CD4-positive, CD25-positive, alpha-beta regulatory T cell (primary cell): ENCODE results near the gene TCEA2. TPM values are rescaled to one million over a fixed set of nuclear protein-coding genes. Genes with fewer than 3 reads are reported as not detected.

Source experiments
- ATAC-seq, 2 donors: fragments of 150-1000 bp; cut with Tn5 transposase; one replicate each; pipeline ENCODE4 v1.10.0; 2021; ENCODE audit warnings: low read depth in 2 of 2, moderate number of reproducible peaks in 2 of 2, moderate library complexity in 1 of 2
- DNase-seq, 3 donors: peaks; one replicate each; pipeline versions ENCODE4 v3.0.0 to v3.0.0-alpha.2; 2012 to 2022; ENCODE audit warnings: mixed read lengths in 1 of 3
- H3K27ac ChIP-seq: one replicate; pipeline ENCODE4 v1.7.0; 2013; ENCODE audit warnings: mild to moderate bottlenecking, low read length; ENCODE audit not compliant: insufficient read depth, poor library complexity, severe bottlenecking
- H3K27me3 ChIP-seq: one replicate; pipeline ENCODE4 v1.7.0; 2013; ENCODE audit warnings: low read length; ENCODE audit not compliant: control insufficient read depth, insufficient read depth
- H3K36me3 ChIP-seq: one replicate; pipeline ENCODE4 v1.7.0; 2013; ENCODE audit warnings: mild to moderate bottlenecking, low read length, moderate library complexity; ENCODE audit not compliant: control insufficient read depth, insufficient read depth
- H3K4me1 ChIP-seq: 2 replicates; pipeline ENCODE4 v1.7.0; 2013; ENCODE audit warnings: mild to moderate bottlenecking, low read length; ENCODE audit not compliant: insufficient read depth, control insufficient read depth, poor library complexity, severe bottlenecking
- H3K4me3 ChIP-seq: one replicate; pipeline ENCODE4 v1.7.0; 2013; ENCODE audit warnings: low read depth, mild to moderate bottlenecking, low read length, moderate library complexity
- H3K9me3 ChIP-seq, 2 experiments: 1 replicate in 1 of 2; 2 replicates in 1 of 2; pipeline ENCODE4 v1.7.0; 2013; ENCODE audit warnings: low read length in 2 of 2, mild to moderate bottlenecking in 1 of 2, moderate library complexity in 1 of 2; ENCODE audit not compliant: control insufficient read depth in 2 of 2
- H3K27ac Mint-ChIP-seq, 3 donors: one replicate each; pipeline ENCODE4 v1.8.0; 2020 to 2022; ENCODE audit warnings: mild to moderate bottlenecking in 3 of 3, mixed read lengths in 3 of 3, moderate library complexity in 2 of 3
- H3K27me3 Mint-ChIP-seq: one replicate; pipeline ENCODE4 v1.8.0; 2022; ENCODE audit warnings: mild to moderate bottlenecking, mixed read lengths
- H3K36me3 Mint-ChIP-seq: one replicate; pipeline ENCODE4 v1.8.0; 2020; ENCODE audit warnings: mixed read lengths
- H3K4me1 Mint-ChIP-seq, 4 donors: one replicate each; pipeline ENCODE4 v1.8.0; 2020 to 2022; ENCODE audit warnings: mixed read lengths in 4 of 4, mild to moderate bottlenecking in 1 of 4
- H3K4me3 Mint-ChIP-seq, 4 donors: one replicate each; pipeline ENCODE4 v1.8.0; 2020 to 2022; ENCODE audit warnings: mild to moderate bottlenecking in 4 of 4, mixed read lengths in 4 of 4, moderate library complexity in 3 of 4
- H3K9me3 Mint-ChIP-seq, 7 donors: one replicate each; pipeline ENCODE4 v1.8.0; 2020 to 2022; ENCODE audit warnings: mixed read lengths in 7 of 7, mild to moderate bottlenecking in 3 of 7, moderate library complexity in 2 of 7
- polyA plus RNA-seq, 4 donors: library from polyadenylated mRNA; unstranded; fragments of 300-500 nt; fragmentation: Illumina TruSeq; gene quantifications; one replicate each; pipeline ENCODE4 v1.2.3, GENCODE V29; 2021
- total RNA-seq: library from RNA; stranded (reverse); gene quantifications from one replicate; pipeline ENCODE4 v1.2.3, GENCODE V29; 2022

TCEA2 gene
- total and polyA plus RNA-seq, 5 donors from 2014 or later = 17.7 to 27.1 (median 23.2) TPM

- Mint-ChIP-seq H3K4me1 (peaks cover 0 to 39% (median 0%) of the 10 kb centered on the region in 4 donors), H3K36me3 (peaks cover 3% of the 10 kb centered on the region), H3K27ac (peak overlapping the region in 1 of 3 donors; percentile 63), H3K9me3 (no peaks in the 10 kb centered on the region), H3K27me3 (no peaks in the 10 kb centered on the region), H3K4me3 (peak overlapping the region in 1 of 4 donors; percentile 15)
- DNase-seq (no peak), ATAC-seq (no peak)
- H3K9me3 ChIP-seq = no peaks in the 10 kb centered on the region
- H3K4me3 ChIP-seq = no peak overlapping the region
- no peaks in the 10 kb centered on the region for H3K27me3 ChIP-seq
- H3K4me1 ChIP-seq = peaks cover 20% of the 10 kb centered on the region
- no peak overlapping the region for H3K27ac ChIP-seq
- H3K36me3 ChIP-seq = peaks cover 20% of the 10 kb centered on the region
These were observed 8.6 kb downstream of the TCEA2 start for GRCh38 chr20:64071341-64072332.

- Histone ChIP-seq H3K27me3 (no peaks in the 10 kb centered on the region), H3K9me3 (no peaks in the 10 kb centered on the region), H3K27ac (no peak overlapping the region), H3K4me1 (peaks cover 23% of the 10 kb centered on the region), H3K36me3 (peaks cover 20% of the 10 kb centered on the region), H3K4me3 (no peak overlapping the region)
- Mint-ChIP-seq H3K4me3 (no peak overlapping the region), H3K27me3 (no peaks in the 10 kb centered on the region), H3K36me3 (peaks cover 3% of the 10 kb centered on the region), H3K9me3 (no peaks in the 10 kb centered on the region), H3K27ac (no peak overlapping the region), H3K4me1 (peaks cover 0 to 33% (median under 1%) of the 10 kb centered on the region in 4 donors)
- ATAC-seq (no peak), DNase-seq (no peak)
These were observed 9.6 kb downstream of the TCEA2 start for GRCh38 chr20:64072498-64073063.

DNA sequence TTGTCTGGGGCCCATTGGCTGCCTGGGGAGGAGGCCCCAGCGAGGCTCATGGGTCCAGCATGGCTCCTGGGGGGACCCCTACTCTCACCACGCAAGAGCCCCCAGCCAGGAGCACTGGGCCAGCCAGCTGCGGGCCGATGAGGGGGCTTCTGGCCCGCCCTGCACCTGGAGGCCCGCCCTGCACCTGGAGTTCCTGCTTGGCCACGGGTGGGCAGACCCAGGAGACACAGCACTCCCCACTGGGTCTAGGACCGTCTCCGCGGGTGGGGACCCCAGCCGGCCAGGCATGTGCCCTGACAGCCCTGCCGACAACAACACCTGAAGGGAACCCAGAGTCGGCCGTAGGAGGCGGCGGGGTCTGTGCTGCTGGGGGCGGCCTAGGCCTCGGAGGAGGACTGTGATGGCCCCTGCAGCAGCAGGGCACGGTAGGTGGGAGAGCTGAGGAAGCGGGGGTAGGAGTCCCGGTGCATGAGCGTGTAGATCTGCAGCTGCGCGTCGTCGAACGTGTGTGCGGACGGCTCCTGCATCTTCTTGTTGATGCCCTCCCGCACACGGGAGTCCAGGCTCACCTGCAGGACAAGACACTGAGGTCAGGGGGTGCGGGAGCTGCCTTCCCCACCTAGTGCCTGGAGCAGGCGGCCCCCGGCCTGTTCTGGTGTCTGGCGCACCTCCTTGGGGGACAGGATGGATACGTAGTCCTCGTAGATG, 10.6 kb downstream of the TCEA2 start:
- peaks cover 3% of the 10 kb centered on the region for H3K36me3 Mint-ChIP-seq

GRCh38 chr20:64074184-64074789, 11.3 kb downstream of the TCEA2 start:
- Mint-ChIP-seq H3K4me3 (no peak overlapping the region), H3K36me3 (peaks cover 3% of the 10 kb centered on the region), H3K27ac (no peak overlapping the region), H3K9me3 (no peaks in the 10 kb centered on the region), H3K27me3 (no peaks in the 10 kb centered on the region), H3K4me1 (peaks cover 0 to 31% (median 4%) of the 10 kb centered on the region in 4 donors)
- DNase-seq (no peak), ATAC-seq (no peak)
- no peaks in the 10 kb centered on the region for H3K9me3 ChIP-seq
- peaks cover 38% of the 10 kb centered on the region for H3K4me1 ChIP-seq
- H3K36me3 ChIP-seq = peaks cover 20% of the 10 kb centered on the region
- H3K27me3 ChIP-seq = no peaks in the 10 kb centered on the region
- no peak overlapping the region for H3K27ac ChIP-seq
- no peak overlapping the region for H3K4me3 ChIP-seq

More for the DNA sequence above, 10.6 kb downstream of the TCEA2 start:
- peaks cover 20% of the 10 kb centered on the region for H3K36me3 ChIP-seq
- ATAC-seq (no peak), DNase-seq (no peak)
- H3K4me3 ChIP-seq = no peak overlapping the region
- Mint-ChIP-seq H3K27me3 (no peaks in the 10 kb centered on the region), H3K4me1 (peaks cover 0 to 31% (median 3%) of the 10 kb centered on the region in 4 donors), H3K4me3 (no peak overlapping the region), H3K27ac (peak overlapping the region in 1 of 3 donors; percentile 66), H3K9me3 (no peaks in the 10 kb centered on the region)
- H3K4me1 ChIP-seq = peaks cover 34% of the 10 kb centered on the region
- no peaks in the 10 kb centered on the region for H3K27me3 ChIP-seq
- no peaks in the 10 kb centered on the region for H3K9me3 ChIP-seq
- H3K27ac ChIP-seq = no peak overlapping the region

DNA sequence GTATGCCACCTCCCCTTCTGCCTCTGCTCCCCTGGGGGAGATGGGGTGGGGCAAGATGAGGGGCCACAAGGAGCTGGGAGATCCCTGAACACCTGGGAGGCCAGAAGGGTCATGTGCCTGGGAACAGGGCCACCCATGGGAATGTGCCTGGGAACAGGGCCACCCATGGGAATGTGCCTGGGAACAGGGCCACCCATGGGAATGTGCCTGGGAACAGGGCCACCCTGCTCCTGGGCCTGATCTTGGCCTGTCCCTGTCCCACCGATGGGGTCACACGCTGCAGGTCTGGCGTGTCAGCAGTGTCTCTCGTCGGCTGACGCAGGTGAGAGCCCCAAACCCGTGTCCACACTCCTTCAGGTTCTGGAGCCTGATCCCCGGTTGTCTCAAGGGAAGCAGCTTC, 12.0 kb downstream of the TCEA2 start:
- Histone ChIP-seq H3K36me3 (peaks cover 20% of the 10 kb centered on the region), H3K27ac (no peak overlapping the region), H3K27me3 (no peaks in the 10 kb centered on the region), H3K4me3 (no peak overlapping the region), H3K9me3 (no peaks in the 10 kb centered on the region), H3K4me1 (peaks cover 34% of the 10 kb centered on the region)
- Mint-ChIP-seq H3K4me3 (peak overlapping the region in 2 of 4 donors; percentile 24 to 29), H3K27me3 (no peaks in the 10 kb centered on the region), H3K27ac (no peak overlapping the region), H3K9me3 (no peaks in the 10 kb centered on the region), H3K4me1 (peaks cover 0 to 29% (median 4%) of the 10 kb centered on the region in 4 donors), H3K36me3 (peaks cover 3% of the 10 kb centered on the region)
- ATAC-seq (no peak), DNase-seq (no peak)

DNA sequence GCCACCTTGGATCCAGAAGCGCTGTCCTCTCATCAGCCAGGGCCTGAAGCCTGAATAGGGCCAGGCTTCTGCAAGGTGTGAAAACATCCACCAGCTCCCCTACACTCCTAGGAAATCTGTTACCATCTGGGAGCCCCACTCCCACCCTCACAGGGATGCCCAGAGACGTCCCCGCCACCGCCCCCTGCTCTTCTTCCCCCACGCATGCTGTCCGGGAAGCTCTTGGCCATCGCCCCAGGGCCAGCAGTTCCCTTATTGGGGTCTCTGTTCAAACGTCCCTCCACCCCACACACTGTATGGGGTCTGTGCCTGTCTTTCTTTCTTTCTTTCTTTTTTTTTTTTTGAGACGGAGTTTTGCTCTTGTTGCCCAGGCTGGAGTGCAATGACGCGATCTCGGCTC, 12.6 kb downstream of the TCEA2 start:
- no peak overlapping the region for H3K27ac Mint-ChIP-seq
- Histone ChIP-seq H3K27ac (no peak overlapping the region), H3K27me3 (no peaks in the 10 kb centered on the region), H3K4me1 (peaks cover 38% of the 10 kb centered on the region), H3K9me3 (no peaks in the 10 kb centered on the region), H3K36me3 (peaks cover 20% of the 10 kb centered on the region), H3K4me3 (no peak overlapping the region)
- H3K36me3 Mint-ChIP-seq = peaks cover 3% of the 10 kb centered on the region
- no peaks in the 10 kb centered on the region for H3K9me3 Mint-ChIP-seq
- ATAC-seq (no peak), DNase-seq (no peak)
- peak overlapping the region in 1 of 4 donors; percentile 13 for H3K4me3 Mint-ChIP-seq
- H3K4me1 Mint-ChIP-seq = peaks cover 0 to 33% (median 4%) of the 10 kb centered on the region in 4 donors
- no peaks in the 10 kb centered on the region for H3K27me3 Mint-ChIP-seq
